HFF-Myc (cell line): Measurements from ENCODE around the gene NR5A1.

Experiments
- DNase-seq: peaks from one replicate; pipeline ENCODE4 v3.0.0-alpha.2; 2011; ENCODE audit warnings: low read depth; ENCODE audit errors: extremely low read depth
- H3K4me3 ChIP-seq: replicated peaks from 2 replicates; pipeline ENCODE4 v1.5.1; 2011; ENCODE audit warnings: low read depth, mild to moderate bottlenecking, control low read depth, low read length
- CTCF ChIP-seq: IDR thresholded peaks from 2 replicates; pipeline ENCODE4 v1.5.1; 2012; ENCODE audit warnings: mild to moderate bottlenecking, low read depth, low read length, control low read depth; ENCODE audit errors: missing control alignments

NR5A1 gene

DNA sequence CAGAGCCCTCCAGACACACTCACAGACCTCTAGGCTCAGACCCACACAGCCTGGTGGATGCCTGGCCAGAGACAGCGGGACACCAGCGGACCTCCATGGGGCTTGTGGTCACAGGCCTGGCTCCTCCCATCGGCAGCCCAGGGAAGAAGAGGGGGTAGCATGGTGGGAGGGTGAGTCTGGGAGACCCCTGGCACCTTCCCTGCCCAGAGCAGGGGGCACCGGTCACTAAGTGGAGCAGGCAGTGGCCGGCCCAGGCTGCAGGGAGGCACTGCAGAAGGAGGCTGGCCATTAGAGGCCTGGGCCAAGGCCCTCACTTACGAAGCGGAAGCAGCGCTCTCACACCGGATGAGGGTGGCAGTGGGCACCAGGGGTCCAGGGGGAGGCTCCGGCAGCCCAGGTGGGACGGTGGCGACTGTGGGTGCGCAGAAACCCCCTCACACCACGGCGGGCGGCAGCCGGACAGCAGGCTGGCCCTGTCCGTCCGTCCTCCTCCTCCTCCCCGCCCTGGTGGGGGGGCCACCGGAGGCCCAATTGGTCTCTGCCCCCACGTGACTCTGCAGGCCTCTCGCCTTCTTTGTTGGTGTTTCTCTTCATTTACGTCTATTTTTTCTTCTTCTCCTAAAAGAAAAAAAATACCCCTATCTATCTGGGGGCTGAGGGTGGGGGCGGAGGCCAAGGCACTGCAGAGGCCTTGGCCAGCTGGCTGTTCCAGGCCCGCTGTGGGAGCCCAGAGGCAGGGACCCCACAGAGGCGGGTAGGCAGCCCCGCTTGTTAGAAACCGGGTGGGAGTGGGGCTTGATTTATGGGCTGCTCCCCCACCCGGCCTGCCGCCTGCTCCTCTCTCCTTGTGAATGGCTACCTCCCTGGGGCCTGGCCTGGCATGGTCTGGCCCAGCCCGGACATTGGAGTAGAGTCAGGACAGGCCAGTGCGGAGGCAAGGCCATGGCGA lies at the start of gene NR5A1:
Gene NR5A1 (minus strand): TSS at position 469 of the 949 bp plus-strand sequence. CDS start 4,004 bp downstream, outside the sequence.
- no peak for DNase-seq
- no peak within 1 kb of the TSS for H3K4me3 ChIP-seq
- TF ChIP-seq CTCF, result no peak

DNA sequence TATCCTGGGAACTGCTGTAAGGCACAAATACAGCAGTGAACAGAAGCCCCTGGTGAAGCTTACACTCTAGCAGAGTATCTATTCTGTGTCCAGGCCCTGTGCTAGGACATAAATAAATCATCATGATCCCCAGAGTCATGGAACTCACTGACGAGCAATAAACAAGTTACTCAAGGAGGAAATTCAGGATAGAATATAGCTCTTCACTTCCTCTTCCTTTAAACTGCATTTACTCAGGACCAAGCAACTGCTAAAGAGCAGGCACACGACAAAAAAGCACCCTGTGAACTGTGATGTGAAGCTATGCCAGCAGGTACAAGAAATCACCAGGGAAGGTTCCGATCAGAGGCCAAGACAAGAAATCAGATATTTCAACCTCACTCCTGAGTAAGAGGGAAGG lies 47.8 kb upstream of the NR5A1 start:
- no peak for TF ChIP-seq CTCF
- H3K4me3 ChIP-seq, result no peak overlapping the region
- DNase-seq, result no peak

DNA sequence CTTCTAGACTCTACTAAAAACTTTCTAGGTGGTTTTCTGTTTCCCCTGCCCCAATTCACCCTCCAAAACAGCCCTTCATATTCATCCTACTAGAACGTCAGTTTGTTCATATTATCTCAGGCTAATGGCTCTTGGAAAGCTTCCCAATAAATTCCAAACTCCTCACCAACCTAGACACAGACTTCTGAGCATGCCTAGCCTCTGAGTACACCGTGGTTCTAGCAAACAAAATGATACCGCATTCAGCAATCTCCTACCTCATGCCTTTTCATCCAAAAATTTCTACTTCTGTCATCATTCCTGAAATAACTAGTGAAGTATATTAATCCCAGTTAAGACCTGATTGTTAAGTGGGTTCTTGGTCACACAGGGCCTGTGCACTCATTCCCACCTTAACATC lies 46.5 kb upstream of the NR5A1 start:
- H3K4me3 ChIP-seq, result no peak overlapping the region
- no peak for TF ChIP-seq CTCF
- DNase-seq, result no peak

DNA sequence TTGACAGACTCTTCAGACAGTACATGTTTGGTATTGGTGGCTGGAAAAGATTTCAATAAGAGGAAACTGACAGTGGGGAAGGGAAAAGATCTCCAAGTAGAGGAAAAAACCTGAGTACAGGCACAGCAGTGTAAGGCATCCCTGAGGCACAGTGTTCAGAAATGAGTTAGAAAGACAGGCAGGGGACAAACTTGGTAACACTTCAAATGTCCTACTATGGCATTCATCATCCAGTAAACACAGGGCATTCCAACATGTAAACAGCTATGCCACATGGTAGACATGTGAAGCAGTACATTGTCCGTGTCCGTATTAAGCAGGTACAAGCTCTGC lies 45.0 kb upstream of the NR5A1 start:
- DNase-seq, result no peak
- H3K4me3 ChIP-seq, result no peak overlapping the region
- TF ChIP-seq CTCF, result no peak

DNA sequence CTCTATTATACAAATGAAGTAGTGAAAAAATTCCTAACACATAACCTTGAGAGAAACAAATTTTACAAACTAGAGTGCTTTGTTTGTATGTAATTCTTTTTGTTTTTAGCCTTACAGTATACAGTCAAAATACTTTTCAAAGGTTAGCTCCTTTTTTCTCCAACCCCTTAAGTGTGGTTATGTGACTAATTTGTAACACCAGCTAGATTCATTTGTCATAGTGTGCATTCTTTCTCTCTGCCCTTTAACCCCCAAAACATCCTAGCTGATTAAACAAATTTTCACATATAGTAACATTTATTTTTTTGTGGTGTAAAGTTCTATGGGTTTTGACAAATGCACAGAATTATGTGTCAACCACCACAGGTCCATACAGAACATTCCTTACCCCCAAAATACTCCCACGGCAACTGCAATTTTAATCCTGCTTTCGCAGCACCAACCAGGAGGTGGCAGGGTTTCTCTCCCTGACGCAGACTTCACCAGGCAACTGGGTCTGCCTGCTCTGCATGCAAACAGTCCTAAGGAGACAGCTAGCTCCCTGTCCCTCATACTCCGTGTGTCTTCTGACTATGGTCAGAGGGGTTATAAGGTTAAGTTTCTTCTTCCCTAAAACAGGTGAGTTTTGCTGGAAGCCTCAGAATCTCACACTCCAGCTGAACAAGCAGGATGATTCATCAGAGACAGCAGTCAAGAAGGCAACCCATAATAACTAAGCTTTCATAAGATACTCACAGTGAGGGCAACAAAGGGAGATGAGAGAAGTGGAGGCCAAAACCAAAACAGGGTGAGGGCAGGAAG lies 44.5 kb upstream of the NR5A1 start:
- no peak for DNase-seq
- H3K4me3 ChIP-seq, result no peak overlapping the region
- peak; percentile 79 for TF ChIP-seq CTCF

GRCh38 chr9:124550072-124550471 lies 42.9 kb upstream of the NR5A1 start:
- no peak for TF ChIP-seq CTCF
- DNase-seq, result no peak
- no peak overlapping the region for H3K4me3 ChIP-seq
